ENCODE results near the gene PLCD3. TPM values are rescaled to one million over a fixed set of nuclear protein-coding genes. Genes with fewer than 3 reads are reported as not detected.

PLCD3 gene
- total and polyA plus RNA-seq, 2 donors (not counting 1 experiment from before 2014, with no cell fraction given), result 32.8 to 59.8 TPM

DNA sequence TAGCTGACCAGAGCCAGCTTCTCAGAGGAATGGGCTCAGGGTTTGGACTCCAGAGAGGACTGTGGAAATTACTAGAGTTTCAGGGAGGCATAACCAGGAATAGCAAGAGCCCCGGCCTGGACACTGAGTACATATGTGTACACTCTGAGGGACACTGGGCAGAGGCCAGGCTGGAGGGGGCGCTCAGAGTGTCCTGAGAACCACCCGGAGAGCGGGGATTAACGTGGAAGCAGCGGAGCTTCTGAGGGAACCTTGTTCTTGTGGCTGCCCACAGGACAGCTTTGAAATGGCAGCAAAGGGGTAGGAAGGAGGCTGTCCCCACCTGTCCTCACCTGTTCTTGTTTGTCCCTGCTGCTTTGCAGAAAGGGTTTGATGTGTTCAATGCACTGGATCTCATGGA, 27.8 kb downstream of the PLCD3 start:
- H3K36me3 ChIP-seq (ENCODE audit: control insufficient read depth, insufficient read depth, low read length), result peaks cover 43% of the 10 kb centered on the region
- no peaks in the 10 kb centered on the region for H3K79me2 ChIP-seq (ENCODE audit: control insufficient read depth, insufficient read depth, low read length)
- DNase-seq (ENCODE audit: low read depth in 2 of 2), result no peak

DNA sequence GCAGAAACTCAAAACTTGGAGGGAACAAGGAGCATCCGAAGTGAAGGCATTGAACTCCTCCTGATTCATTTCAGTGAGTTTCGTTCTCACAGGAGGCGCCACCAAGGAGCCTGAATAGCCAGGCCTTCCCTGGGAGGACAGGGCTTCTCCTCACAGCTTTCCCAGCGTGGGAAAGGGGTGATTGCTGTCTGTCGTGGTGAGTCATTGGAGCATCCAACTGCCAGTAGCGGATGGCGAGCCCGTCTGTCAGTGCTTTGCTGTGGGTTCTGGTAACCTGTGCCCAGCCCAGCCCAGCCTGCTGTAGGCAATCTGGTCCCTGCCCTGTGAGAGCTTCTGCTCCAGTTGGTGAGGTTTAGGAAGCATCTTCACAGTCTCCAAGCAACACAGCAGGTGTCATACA, 28.3 kb downstream of the PLCD3 start:
- H3K36me3 ChIP-seq (ENCODE audit: control insufficient read depth, insufficient read depth, low read length), result peaks cover 40% of the 10 kb centered on the region
- H3K9me3 ChIP-seq (ENCODE audit: control insufficient read depth, insufficient read depth, low read depth, low read length), result no peaks in the 10 kb centered on the region
- no peaks in the 10 kb centered on the region for H3K79me2 ChIP-seq (ENCODE audit: control insufficient read depth, insufficient read depth, low read length)
- no peak for DNase-seq (ENCODE audit: low read depth in 2 of 2)
- no peak overlapping the region for H3K4me3 ChIP-seq (replicated peaks in 1 of 4; ENCODE audit: control extremely low read depth in 1 of 4, insufficient read depth in 1 of 4, low read depth in 3 of 4, low read length in 4 of 4)
- no peaks in the 10 kb centered on the region for H4K20me1 ChIP-seq (ENCODE audit: control insufficient read depth, extremely low read depth, insufficient read depth, low read length)
- H3K27ac ChIP-seq (ENCODE audit: insufficient read depth, low read length), result no peak overlapping the region
- TF ChIP-seq EZH2 (IDR thresholded peaks at IDR 0.05; ENCODE audit: low read length, missing control alignments), result no peak
- TF ChIP-seq, protein P1, sequence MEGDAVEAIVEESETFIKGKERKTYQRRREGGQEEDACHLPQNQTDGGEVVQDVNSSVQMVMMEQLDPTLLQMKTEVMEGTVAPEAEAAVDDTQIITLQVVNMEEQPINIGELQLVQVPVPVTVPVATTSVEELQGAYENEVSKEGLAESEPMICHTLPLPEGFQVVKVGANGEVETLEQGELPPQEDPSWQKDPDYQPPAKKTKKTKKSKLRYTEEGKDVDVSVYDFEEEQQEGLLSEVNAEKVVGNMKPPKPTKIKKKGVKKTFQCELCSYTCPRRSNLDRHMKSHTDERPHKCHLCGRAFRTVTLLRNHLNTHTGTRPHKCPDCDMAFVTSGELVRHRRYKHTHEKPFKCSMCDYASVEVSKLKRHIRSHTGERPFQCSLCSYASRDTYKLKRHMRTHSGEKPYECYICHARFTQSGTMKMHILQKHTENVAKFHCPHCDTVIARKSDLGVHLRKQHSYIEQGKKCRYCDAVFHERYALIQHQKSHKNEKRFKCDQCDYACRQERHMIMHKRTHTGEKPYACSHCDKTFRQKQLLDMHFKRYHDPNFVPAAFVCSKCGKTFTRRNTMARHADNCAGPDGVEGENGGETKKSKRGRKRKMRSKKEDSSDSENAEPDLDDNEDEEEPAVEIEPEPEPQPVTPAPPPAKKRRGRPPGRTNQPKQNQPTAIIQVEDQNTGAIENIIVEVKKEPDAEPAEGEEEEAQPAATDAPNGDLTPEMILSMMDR (conservative IDR thresholded peaks at IDR 0.05 in 1 of 2, IDR thresholded peaks at IDR 0.05 in 1 of 2; ENCODE audit: low read depth in 1 of 2, low read length in 2 of 2), result no peak
- no peaks in the 10 kb centered on the region for H3K4me1 ChIP-seq (ENCODE audit: control insufficient read depth, extremely low read depth, insufficient read depth, low read length)
- no peak overlapping the region for H2AFZ ChIP-seq (ENCODE audit: low read length)
- no peaks in the 10 kb centered on the region for H3K27me3 ChIP-seq (ENCODE audit: control insufficient read depth, insufficient read depth, low read length)
- no peak overlapping the region for H3K4me2 ChIP-seq (ENCODE audit: extremely low read depth, insufficient read depth, low read length)
- no peak overlapping the region for H3K9ac ChIP-seq (ENCODE audit: insufficient read depth, low read length)

More for the DNA sequence above, 27.8 kb downstream of the PLCD3 start:
- Histone ChIP-seq H3K9ac (ENCODE audit: insufficient read depth, low read length) (no peak overlapping the region), H3K4me2 (ENCODE audit: extremely low read depth, insufficient read depth, low read length) (no peak overlapping the region), H2AFZ (ENCODE audit: low read length) (no peak overlapping the region), H3K27me3 (ENCODE audit: control insufficient read depth, insufficient read depth, low read length) (no peaks in the 10 kb centered on the region), H4K20me1 (ENCODE audit: control insufficient read depth, extremely low read depth, insufficient read depth, low read length) (no peaks in the 10 kb centered on the region), H3K27ac (ENCODE audit: insufficient read depth, low read length) (no peak overlapping the region), H3K9me3 (ENCODE audit: control insufficient read depth, insufficient read depth, low read depth, low read length) (no peaks in the 10 kb centered on the region), H3K4me3 (replicated peaks in 1 of 4; ENCODE audit: control extremely low read depth in 1 of 4, insufficient read depth in 1 of 4, low read depth in 3 of 4, low read length in 4 of 4) (no peak overlapping the region), H3K4me1 (ENCODE audit: control insufficient read depth, extremely low read depth, insufficient read depth, low read length) (no peaks in the 10 kb centered on the region)
- TF ChIP-seq EZH2 (IDR thresholded peaks at IDR 0.05; ENCODE audit: low read length, missing control alignments), result no peak
- TF ChIP-seq, protein P1 (conservative IDR thresholded peaks at IDR 0.05 in 1 of 2, IDR thresholded peaks at IDR 0.05 in 1 of 2; ENCODE audit: low read depth in 1 of 2, low read length in 2 of 2), result no peak

DNA sequence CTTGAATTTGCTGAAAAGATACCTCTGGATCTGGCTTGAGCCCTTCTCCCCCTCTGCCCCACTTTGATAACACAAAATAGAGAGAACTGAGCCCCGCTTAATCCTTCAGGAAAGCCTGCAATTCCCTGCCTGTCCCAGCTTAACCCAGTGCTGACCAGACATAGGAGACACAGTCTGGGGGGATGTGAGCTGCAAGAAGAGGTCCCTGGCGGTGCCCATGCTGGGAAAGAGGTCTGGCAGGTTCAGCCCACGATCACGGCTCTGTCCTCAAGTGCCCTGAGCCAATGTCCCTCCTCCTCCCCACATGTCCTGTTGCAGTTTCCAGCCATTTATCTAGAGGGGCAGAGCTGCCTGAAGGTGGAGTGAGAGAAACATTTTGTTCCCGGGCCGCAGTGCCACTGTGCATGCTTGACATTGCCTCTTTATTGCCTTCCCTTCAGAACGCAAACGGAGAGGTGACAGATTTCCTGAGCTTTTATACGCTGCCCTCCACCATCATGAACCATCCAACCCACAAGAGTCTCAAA, 29.0 kb downstream of the PLCD3 start:
- no peaks in the 10 kb centered on the region for H3K9me3 ChIP-seq (ENCODE audit: control insufficient read depth, insufficient read depth, low read depth, low read length)
- H3K79me2 ChIP-seq (ENCODE audit: control insufficient read depth, insufficient read depth, low read length), result no peaks in the 10 kb centered on the region
- DNase-seq (ENCODE audit: low read depth in 2 of 2), result no peak

More for the DNA sequence above, 29.0 kb downstream of the PLCD3 start:
- Histone ChIP-seq H3K27me3 (ENCODE audit: control insufficient read depth, insufficient read depth, low read length) (no peaks in the 10 kb centered on the region), H3K36me3 (ENCODE audit: control insufficient read depth, insufficient read depth, low read length) (peaks cover 41% of the 10 kb centered on the region), H3K9ac (ENCODE audit: insufficient read depth, low read length) (no peak overlapping the region), H3K4me1 (ENCODE audit: control insufficient read depth, extremely low read depth, insufficient read depth, low read length) (peaks cover 3% of the 10 kb centered on the region), H4K20me1 (ENCODE audit: control insufficient read depth, extremely low read depth, insufficient read depth, low read length) (no peaks in the 10 kb centered on the region), H3K4me2 (ENCODE audit: extremely low read depth, insufficient read depth, low read length) (no peak overlapping the region), H3K4me3 (replicated peaks in 1 of 4; ENCODE audit: control extremely low read depth in 1 of 4, insufficient read depth in 1 of 4, low read depth in 3 of 4, low read length in 4 of 4) (no peak overlapping the region), H2AFZ (ENCODE audit: low read length) (no peak overlapping the region), H3K27ac (ENCODE audit: insufficient read depth, low read length) (no peak overlapping the region)
- TF ChIP-seq, protein P1 (conservative IDR thresholded peaks at IDR 0.05 in 1 of 2, IDR thresholded peaks at IDR 0.05 in 1 of 2; ENCODE audit: low read depth in 1 of 2, low read length in 2 of 2), result no peak
- TF ChIP-seq EZH2 (IDR thresholded peaks at IDR 0.05; ENCODE audit: low read length, missing control alignments), result no peak
